NCI-H82 treated with DMSO at 0.1 percent for 48 hours (cell line): ENCODE results near the gene CFAP57.

Experiments
- DNase-seq: peaks from one replicate; lab custom pipeline; 2025; ENCODE audit not compliant: unreplicated experiment; lab: John Stamatoyannopoulos, UW

CFAP57 gene

DNA sequence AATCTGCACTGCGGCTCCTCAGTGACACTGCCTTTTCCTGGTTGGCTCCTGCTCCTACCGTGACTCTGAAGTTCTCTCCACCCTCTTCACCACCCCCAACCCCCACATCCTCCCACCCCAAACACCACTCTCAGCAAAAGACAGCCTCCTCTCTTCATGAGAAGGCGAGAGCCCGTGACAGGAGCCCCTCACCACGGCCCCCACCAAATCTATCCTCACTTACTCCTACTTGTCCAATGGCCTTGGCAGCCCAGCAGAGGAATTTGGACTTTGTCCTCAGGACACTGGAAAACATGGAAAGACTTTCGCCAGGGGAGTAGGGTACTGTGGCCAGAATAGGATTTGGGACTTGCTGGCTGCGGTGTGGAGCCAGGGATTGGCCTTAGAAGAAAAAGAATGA, 104.5 kb downstream of the CFAP57 start:
- DNase-seq = no peak

DNA sequence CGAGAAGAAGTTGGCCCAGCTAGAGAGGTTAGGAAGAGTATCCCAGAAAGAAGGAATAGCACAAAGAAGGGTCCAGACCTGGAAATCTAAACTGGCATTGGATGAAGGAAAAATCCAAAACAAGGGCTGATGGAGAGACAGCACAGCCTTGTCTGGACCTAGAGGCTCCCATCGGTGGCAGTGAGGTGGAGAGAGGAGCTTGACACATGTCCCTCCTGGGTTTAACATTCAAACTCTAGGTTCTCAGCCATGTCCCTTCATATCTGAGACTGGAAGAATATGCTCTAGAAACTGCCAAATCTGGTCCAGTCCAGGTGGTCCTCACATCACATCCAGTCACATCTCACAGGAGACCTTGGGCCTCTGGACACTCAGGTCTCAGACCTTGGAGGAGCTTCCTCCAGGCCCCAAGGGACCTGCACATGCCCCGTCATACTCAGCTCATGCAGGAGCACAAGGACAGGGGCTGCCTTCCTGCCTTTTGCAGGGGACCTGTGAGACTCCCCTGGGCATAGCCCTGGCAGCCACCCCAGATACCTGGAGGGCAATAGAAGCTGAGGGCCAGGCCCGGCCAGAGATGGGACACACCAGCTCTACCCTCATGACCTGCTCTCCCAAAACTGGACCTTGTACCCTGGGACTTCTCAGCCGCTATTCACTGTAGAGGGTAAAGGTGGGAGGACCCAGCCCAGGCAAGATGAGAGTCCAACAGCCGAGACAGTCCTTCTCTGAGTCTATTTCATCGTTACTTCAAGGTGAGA, 105.2 kb downstream of the CFAP57 start:
- no peak for DNase-seq

DNA sequence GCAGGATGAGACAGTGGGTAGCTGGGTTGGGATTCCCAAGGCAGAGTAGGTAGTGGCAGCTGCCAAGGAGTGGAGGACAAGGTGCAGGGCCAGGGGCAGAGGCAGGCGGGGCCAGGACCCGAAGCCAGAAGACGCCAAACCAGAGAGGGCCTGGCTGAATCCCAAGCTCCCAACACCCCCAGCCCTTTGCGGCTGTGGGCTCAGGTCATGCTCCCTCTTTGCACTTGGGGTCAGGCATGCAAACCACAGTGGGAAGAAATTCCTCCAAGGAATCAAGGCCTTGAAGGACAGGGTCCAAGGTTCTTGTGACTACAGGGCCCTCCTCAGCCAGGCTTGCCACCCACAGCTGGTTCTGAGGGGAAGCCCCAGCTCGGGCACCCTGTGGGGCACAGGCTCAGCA, 107.0 kb downstream of the CFAP57 start:
- DNase-seq = no peak

- no peak for DNase-seq
These were observed 107.5 kb downstream of the CFAP57 start for GRCh38 chr1:43279666-43280065.

- no peak for DNase-seq
These were observed 108.6 kb downstream of the CFAP57 start for GRCh38 chr1:43280692-43281091.

DNA sequence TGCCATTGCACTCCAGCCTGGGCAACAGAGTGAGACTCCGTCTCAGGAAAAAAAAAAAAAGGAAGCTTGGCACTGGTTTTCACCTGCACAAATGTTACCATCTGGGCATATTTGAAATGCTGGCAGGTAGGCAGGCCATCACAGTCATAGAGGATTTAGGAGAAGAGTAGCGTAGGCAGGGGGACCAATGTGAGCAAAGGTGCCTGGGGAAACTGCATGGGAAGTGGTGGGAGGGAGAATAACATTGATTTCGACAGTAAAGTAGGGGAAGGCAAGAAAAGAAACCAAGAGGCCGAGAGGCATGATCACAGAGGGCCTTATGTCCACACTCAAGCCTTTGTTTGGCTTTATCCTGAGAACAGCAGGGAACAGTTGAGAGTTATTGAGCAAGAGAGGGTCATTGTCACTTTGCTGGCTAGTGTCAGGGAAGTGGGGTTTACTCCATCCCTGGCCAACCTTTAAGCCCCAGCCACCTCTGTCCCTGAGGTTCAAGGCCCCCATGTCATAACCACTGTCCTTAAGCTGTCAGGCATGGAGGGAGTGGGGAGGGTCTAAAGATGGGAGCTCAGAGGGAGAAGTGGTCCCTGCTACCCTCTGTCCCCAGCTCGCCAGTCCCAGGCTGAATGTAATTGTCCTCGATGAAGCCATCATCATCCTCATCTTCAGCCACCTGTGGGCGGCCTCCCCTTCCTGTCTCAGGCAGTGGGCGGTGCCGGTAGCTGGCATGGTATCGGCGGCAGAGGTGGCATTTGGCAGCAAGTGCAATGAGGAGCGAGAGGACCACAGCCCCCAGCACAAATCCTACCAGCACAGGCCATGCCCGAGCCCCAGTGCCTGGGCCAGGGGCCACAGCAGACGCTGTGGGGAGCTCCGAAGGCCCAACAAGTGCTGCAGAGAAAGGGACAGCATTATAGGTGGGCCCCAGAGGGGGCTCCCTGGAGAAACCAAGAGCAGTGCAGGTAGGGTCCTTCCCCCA, 110.4 kb downstream of the CFAP57 start:
- DNase-seq = no peak

DNA sequence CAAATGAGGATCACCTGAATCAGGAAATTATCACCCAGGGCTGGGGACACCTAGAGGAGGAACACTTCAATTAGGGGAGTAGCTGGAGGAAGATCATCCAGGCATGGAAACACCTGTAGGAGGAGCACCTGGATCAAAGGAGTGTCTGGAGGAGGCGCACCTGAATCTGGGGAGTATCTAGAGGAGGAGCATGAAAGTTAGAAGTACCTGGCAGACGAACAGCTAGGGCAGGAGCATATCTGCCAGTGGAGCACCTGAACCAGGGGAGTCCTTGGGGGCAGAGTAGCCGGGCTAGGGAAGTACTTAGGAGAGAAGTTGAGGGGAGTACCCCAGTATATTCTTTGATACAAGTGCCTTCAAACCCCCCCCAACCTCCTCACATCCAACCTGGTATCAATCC, 111.9 kb downstream of the CFAP57 start:
- no peak for DNase-seq

GRCh38 chr1:43284546-43285110, 112.5 kb downstream of the CFAP57 start:
- DNase-seq = no peak

DNA sequence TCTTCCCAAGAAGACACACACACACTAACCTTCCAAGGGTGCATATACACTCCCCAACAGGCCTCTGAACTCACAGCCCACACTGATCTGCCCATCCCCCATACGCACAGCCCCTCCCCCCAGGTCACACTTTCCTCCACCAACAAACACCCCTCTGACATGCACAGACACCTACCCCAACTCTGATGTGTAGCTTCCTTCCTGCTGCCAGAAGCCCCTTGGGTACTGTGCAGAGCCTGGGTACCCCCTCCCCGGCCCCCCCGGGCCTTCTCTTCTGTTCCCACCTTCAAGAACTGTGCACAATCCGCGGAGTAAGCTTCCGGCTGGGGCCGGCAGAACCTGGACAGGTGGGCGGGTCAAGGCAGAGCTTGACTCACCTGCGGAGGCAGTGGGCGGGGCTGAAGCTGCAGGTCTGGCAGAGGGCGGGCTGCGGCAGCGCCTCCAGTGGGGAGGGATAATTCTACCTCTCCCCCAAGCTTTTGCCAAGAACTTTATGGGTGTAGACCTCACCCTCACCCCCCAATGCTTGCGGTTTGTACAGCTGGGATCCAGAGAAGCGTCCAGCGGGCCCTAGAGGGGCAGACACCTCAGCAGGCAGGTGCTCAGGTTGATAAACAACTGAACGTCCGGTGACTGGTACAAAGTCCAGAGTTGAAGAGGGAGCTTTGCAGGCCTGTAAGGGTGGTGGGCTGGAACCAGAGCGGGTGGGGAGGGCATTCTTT, 113.3 kb downstream of the CFAP57 start, which contains the start of gene C1orf210:
Gene C1orf210 (minus strand): TSS at position 313 of the 722 bp plus-strand sequence. CDS start 2,311 bp downstream, outside the sequence.
- no peak for DNase-seq

DNA sequence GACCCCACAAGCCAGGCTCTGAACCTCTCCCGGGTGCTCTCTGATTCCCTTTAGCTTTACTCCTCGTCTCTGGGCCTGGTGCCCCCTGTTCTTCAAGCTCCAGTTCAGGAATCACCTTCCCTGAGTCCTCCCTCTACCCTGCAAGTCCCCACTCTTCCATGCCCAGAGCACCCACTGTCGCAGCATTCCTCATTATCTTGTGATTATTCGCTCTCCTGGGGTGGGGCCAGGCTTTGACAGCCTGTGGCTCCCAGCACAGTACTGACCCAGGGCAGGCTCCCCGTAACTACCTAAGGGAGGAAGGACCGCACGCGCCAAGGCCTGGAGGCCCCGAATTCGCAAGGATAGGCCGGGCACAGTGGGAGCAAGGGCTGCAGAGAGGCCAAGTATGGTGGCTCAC, 114.0 kb downstream of the CFAP57 start:
- DNase-seq = no peak

GRCh38 chr1:43286533-43286932, 114.4 kb downstream of the CFAP57 start:
- DNase-seq = no peak

DNA sequence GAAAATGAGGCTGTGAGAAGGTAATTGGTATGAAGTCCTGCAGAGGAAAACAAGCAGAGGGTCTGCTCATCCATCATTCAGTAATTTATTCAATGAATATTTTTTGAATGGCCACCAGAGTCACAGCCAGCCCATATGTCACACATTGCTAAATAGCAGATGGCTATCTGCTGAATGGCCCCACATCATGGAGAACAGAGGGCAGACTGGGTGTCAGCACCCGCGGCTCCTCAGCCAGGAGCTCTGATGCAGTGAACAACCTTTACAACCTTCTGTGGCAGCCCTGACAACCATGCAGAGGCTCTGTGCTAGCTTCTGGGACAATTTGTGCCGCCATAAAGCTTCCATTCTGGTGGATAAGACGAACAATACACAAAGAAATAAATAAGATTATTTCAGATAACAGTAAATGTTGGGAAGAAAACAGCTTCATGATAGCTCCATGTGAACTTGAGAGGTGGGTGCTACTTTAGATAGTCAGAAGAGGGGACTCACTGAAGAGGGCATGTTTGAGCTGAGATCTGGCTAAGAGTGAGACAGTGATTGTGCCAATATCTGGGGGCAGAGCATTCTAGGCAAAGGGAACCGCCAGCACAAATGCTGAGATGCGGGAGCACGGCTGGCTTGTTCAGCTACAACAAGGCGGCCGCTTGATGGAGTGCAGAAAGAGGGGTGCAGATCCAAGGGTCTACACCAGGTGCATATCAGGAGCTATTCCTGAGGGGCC, 116.1 kb downstream of the CFAP57 start:
- no peak for DNase-seq

- DNase-seq = no peak
These were observed 116.9 kb downstream of the CFAP57 start for GRCh38 chr1:43288785-43289706.

DNA sequence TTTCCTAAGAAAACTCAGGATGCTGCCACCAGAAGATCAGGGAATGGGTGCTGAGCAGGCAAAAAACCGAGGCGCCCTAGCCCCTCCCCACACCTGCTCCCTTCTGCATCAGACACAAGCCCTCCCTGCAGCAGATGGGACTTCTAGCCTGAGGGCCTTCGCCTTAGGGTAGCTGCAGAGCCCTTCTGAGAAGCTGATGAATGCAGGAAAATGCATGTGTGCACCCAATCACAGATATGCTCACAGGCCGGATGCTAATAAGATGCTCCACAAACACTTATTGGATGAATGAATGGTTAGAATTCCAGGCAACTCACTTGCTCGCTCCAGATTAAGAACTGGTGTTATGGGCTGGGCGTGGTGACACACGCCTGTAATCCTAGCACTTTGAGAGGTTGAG, 120.1 kb downstream of the CFAP57 start:
- DNase-seq = no peak

DNA sequence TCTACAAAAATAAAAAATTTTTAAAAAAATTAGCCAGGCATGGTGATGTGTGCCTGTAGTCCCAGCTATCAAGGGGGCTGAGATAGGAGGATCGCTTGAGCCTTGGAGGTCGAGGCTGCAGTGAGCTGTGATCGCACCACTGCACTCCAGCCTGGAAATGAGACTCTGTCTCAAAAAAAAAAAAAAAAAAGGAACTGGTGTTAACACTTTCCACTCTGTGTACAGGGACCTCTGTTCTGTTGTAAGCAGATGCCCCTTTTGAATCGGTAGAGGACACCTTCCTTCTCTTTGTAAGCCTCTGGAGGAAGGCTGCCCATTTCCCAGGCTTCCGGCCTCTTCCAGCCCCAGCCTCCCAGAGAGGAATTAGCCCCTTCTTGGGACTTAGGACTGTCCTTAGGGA, 120.5 kb downstream of the CFAP57 start:
- no peak for DNase-seq

DNA sequence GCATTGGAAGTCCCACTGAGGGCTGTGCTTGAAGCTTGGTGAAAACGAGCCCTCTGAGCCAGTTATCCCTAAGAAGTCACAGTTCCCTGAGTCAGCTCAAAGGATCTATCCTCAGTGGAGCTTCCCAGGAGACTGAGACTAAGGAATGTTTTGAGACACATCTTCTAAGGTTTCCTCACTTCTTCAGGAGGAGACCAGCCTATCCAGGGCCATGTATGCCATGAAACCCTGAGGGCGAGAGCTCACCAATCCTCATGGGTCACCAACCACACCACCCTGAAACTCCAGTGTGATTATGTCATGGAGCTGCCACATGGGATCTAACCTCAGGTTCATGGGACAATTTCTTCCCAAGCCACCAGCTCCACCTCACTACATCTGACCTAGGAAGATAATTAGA, 121.0 kb downstream of the CFAP57 start:
- DNase-seq = no peak

DNA sequence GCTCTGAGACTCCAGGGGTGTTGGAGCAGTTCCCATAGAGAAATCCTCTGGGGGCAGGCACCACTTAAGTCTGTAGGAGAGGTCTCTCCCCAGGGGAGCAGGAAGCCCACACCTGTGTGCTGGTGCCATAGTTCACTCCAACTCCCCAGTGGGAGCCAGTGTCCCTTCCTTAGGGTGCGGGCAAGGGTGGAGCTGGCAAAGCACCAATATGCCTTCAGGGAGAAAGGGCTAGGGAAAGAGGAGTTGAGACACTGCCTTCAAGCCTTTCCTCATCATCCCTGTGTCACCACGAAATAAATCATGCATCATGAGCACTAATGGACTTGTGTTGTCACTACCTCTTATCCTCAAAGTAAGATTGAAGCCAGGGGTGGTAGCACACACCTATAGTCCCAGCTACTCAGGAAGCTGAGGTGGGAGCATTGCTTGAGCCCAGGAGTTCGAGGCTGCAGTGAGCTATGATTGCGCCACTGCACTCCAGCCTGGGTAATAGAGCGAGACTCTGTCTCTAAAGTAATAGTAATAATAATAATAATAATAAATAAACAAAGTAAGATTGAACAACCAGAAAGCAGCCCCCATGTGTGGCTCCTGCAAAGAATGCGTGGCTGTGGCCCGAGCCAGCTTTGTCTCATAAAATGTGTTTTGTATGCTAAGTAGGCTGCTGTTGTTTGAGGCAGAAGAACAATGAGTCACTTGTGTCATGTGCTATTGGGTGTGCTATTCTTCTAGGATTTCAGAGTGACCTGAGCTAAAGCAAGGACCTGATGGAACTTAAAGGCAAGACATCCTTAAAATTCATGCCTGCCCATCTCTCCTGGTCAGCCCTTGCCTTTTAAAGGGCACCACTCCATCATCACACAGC, 122.0 kb downstream of the CFAP57 start:
- no peak for DNase-seq

DNA sequence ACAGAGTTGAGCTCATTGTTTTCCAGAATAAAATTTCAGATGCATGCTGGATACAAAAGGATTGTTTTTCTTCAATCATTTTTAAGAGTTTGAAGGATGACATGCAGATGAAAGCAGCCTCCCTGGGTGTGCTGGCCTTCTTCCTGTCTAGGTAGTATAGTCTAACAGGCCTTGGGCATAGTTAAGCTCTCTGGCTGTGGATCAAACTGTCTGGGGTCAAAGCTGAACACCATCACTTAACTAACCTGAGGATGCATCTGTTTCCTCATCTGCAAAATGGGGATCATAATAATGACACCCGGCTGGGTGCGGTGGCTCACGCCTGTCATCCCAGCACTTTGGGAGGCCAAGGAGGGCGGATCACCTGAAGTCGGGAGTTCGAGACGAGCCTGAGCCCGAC, 122.6 kb downstream of the CFAP57 start:
- DNase-seq = no peak
